H1 (cell line): ENCODE measurements around the gene ADCY7. TPM values are rescaled to one million over a fixed set of nuclear protein-coding genes. Genes with fewer than 3 reads are reported as not detected.

Source experiments
- CBX5 ChIP-seq: fragments of 300-800, 300-1000 bp; sonication (generic); IDR thresholded peaks from 2 replicates; pipeline ENCODE4 v1.7.1; 2016; ENCODE audit warnings: antibody characterized with exemption, low read length, low read depth
- MAFK ChIP-seq: IDR thresholded peaks from 2 replicates; pipeline ENCODE4 v1.6.1; 2012; ENCODE audit warnings: low read depth, mild to moderate bottlenecking, improper control_type of control experiment, low read length
- RBBP5 ChIP-seq: IDR thresholded peaks from 2 replicates; pipeline ENCODE4 v1.7.1; 2012; ENCODE audit warnings: low read depth, mild to moderate bottlenecking, inconsistent platforms, low read length, moderate library complexity, borderline replicate concordance
- TBP ChIP-seq: IDR thresholded peaks from 2 replicates; pipeline ENCODE4 v1.6.1; 2011; ENCODE audit warnings: low read depth, low read length, improper control_type of control experiment
- TCF12 ChIP-seq: IDR thresholded peaks from 2 replicates; pipeline ENCODE4 v1.6.1; 2011; ENCODE audit warnings: low read depth, mild to moderate bottlenecking, low read length
- ZNF274 ChIP-seq: IDR thresholded peaks from 2 replicates; pipeline ENCODE4 v1.7.0; 2012; ENCODE audit warnings: low read length, borderline replicate concordance; ENCODE audit errors: extremely low read depth
- polyA plus RNA-seq, 7 experiments: library from polyadenylated mRNA; depleted of rRNA in 3 of 7; stranded (reverse) in 5 of 7; unstranded in 2 of 7; fragments of >200 nt in 5 of 7; fragments of 200-250 nt in 2 of 7; gene quantifications; 1 replicate in 5 of 7; 2 replicates in 1 of 7; 4 replicates in 1 of 7; pipeline versions ENCODE4 v1.2.1 to v1.2.3, GENCODE V29; 2011 to 2013; ENCODE audit warnings: missing spikeins in 2 of 7, mixed read lengths in 2 of 7
- total RNA-seq: library from RNA; stranded (reverse); fragmentation: NEBNext Ultra II Directional; extraction: Animal tissue kit (Norgen Biotek cat#: 25700); gene quantifications from 2 replicates; pipeline ENCODE4 v1.2.1, GENCODE V29; 2021

ADCY7 gene
- total and polyA plus RNA-seq, 2 of the 8 experiments (the other 6 are each of a cell fraction or from before 2014, with no cell fraction given) = 2.4 to 5.1 TPM

GRCh38 chr16:50335196-50335958 lies 69.0 kb downstream of the ADCY7 start (continued):
- TF ChIP-seq ZNF274 (no peak), TCF12 (no peak), CBX5 (no peak), MAFK (no peak), RBBP5 (no peak), TBP (no peak)
